Measurements from ENCODE around the gene PFKFB3.
A peak's percentile ranks its signal among the peaks of the same experiment; 100 is the strongest.

PFKFB3 gene

GRCh38 chr10:6174201-6174874, 28.4 kb upstream of the PFKFB3 start:
- no peak for DNase-seq (ENCODE audit: low spot score)
- no peak for ATAC-seq (ENCODE audit: low read depth)
- H3K9me3 ChIP-seq (ENCODE audit: severe bottlenecking), result no peaks in the 10 kb centered on the region
- H3K27ac ChIP-seq (ENCODE audit: poor library complexity, severe bottlenecking), result no peak overlapping the region
- no peak overlapping the region for H3K4me3 ChIP-seq (ENCODE audit: severe bottlenecking)
- no peaks in the 10 kb centered on the region for H3K27me3 ChIP-seq (ENCODE audit: insufficient read depth, poor library complexity, severe bottlenecking)
- TF ChIP-seq CTCF (IDR thresholded peaks at IDR 0.05; ENCODE audit: poor library complexity, severe bottlenecking), result no peak
- H3K4me1 ChIP-seq (ENCODE audit: insufficient read depth, poor library complexity, severe bottlenecking), result no peaks in the 10 kb centered on the region
- H3K36me3 ChIP-seq (ENCODE audit: low read depth), result no peaks in the 10 kb centered on the region

- TF ChIP-seq CTCF (IDR thresholded peaks at IDR 0.05; ENCODE audit: poor library complexity, severe bottlenecking), result no peak
- ATAC-seq (ENCODE audit: low read depth), result no peak
- no peak for DNase-seq (ENCODE audit: low spot score)
Measured at GRCh38 chr10:6175329-6176055, 27.2 kb upstream of the PFKFB3 start.

GRCh38 chr10:6176691-6177231, 26.0 kb upstream of the PFKFB3 start:
- H3K27ac ChIP-seq (ENCODE audit: poor library complexity, severe bottlenecking), result peak overlapping the region; percentile 14
- ATAC-seq (ENCODE audit: low read depth) (peak; percentile 35), DNase-seq (ENCODE audit: low spot score) (no peak)
- H3K27me3 ChIP-seq (ENCODE audit: insufficient read depth, poor library complexity, severe bottlenecking), result no peaks in the 10 kb centered on the region
- no peaks in the 10 kb centered on the region for H3K36me3 ChIP-seq (ENCODE audit: low read depth)
- H3K4me1 ChIP-seq (ENCODE audit: insufficient read depth, poor library complexity, severe bottlenecking), result no peaks in the 10 kb centered on the region
- H3K9me3 ChIP-seq (ENCODE audit: severe bottlenecking), result no peaks in the 10 kb centered on the region
- no peak overlapping the region for H3K4me3 ChIP-seq (ENCODE audit: severe bottlenecking)
- no peak for TF ChIP-seq CTCF (IDR thresholded peaks at IDR 0.05; ENCODE audit: poor library complexity, severe bottlenecking)

More at GRCh38 chr10:6175329-6176055, 27.2 kb upstream of the PFKFB3 start:
- no peaks in the 10 kb centered on the region for H3K36me3 ChIP-seq (ENCODE audit: low read depth)
- no peak overlapping the region for H3K27ac ChIP-seq (ENCODE audit: poor library complexity, severe bottlenecking)
- H3K4me3 ChIP-seq (ENCODE audit: severe bottlenecking), result no peak overlapping the region
- H3K27me3 ChIP-seq (ENCODE audit: insufficient read depth, poor library complexity, severe bottlenecking), result no peaks in the 10 kb centered on the region
- H3K4me1 ChIP-seq (ENCODE audit: insufficient read depth, poor library complexity, severe bottlenecking), result no peaks in the 10 kb centered on the region
- no peaks in the 10 kb centered on the region for H3K9me3 ChIP-seq (ENCODE audit: severe bottlenecking)

GRCh38 chr10:6177880-6178281, 24.9 kb upstream of the PFKFB3 start:
- Histone ChIP-seq H3K27me3 (ENCODE audit: insufficient read depth, poor library complexity, severe bottlenecking) (no peaks in the 10 kb centered on the region), H3K9me3 (ENCODE audit: severe bottlenecking) (no peaks in the 10 kb centered on the region), H3K36me3 (ENCODE audit: low read depth) (no peaks in the 10 kb centered on the region), H3K4me1 (ENCODE audit: insufficient read depth, poor library complexity, severe bottlenecking) (no peaks in the 10 kb centered on the region), H3K27ac (ENCODE audit: poor library complexity, severe bottlenecking) (no peak overlapping the region), H3K4me3 (ENCODE audit: severe bottlenecking) (no peak overlapping the region)
- DNase-seq (ENCODE audit: low spot score) (no peak), ATAC-seq (ENCODE audit: low read depth) (no peak)
- TF ChIP-seq CTCF (IDR thresholded peaks at IDR 0.05; ENCODE audit: poor library complexity, severe bottlenecking), result no peak
